HG02588 (cell line): ENCODE data around the gene FMR1NB.
A peak's percentile ranks its signal among the peaks of the same experiment; 100 is the strongest.

Experiments
- ATAC-seq: cut with Tn5 transposase; IDR thresholded peaks from one replicate; pipeline ENCODE4 v1.9.1; 2021; ENCODE audit warnings: mild to moderate bottlenecking, moderate library complexity; ENCODE audit not compliant: unreplicated experiment

The FMR1NB gene

GRCh38 chrX:148069759-148070503, 88.8 kb downstream of the FMR1NB start:
- ATAC-seq, result peak; percentile 66

GRCh38 chrX:148070504-148070877, 89.4 kb downstream of the FMR1NB start:
- ATAC-seq, result no peak
